IPS-11a (cell line): Measurements from ENCODE around the gene SHISAL2A.

ENCODE experiments used
- H3K4me3 ChIP-seq: one replicate; pipeline ENCODE4 v1.5.1; 2013; ENCODE audit warnings: low read depth, low read length, control low read depth

Gene SHISAL2A

GRCh38 chr1:52658795-52659194, 25.8 kb downstream of the SHISAL2A start:
- no peak overlapping the region for H3K4me3 ChIP-seq

- no peak overlapping the region for H3K4me3 ChIP-seq
Measured at GRCh38 chr1:52659356-52659755, 26.4 kb downstream of the SHISAL2A start.

- H3K4me3 ChIP-seq: no peak overlapping the region
Measured at GRCh38 chr1:52659851-52660596, 27.1 kb downstream of the SHISAL2A start.

- no peak overlapping the region for H3K4me3 ChIP-seq
Measured at GRCh38 chr1:52660807-52661206, 27.8 kb downstream of the SHISAL2A start.

GRCh38 chr1:52662645-52663313, 29.8 kb downstream of the SHISAL2A start:
- no peak overlapping the region for H3K4me3 ChIP-seq

- no peak overlapping the region for H3K4me3 ChIP-seq
Measured at GRCh38 chr1:52663716-52664115, 30.7 kb downstream of the SHISAL2A start.

GRCh38 chr1:52665006-52665941, 32.3 kb downstream of the SHISAL2A start:
- H3K4me3 ChIP-seq: no peak overlapping the region

GRCh38 chr1:52667290-52667689, 34.3 kb downstream of the SHISAL2A start:
- no peak overlapping the region for H3K4me3 ChIP-seq

- no peak overlapping the region for H3K4me3 ChIP-seq
Measured at GRCh38 chr1:52667984-52668383, 35.0 kb downstream of the SHISAL2A start.

- H3K4me3 ChIP-seq: no peak overlapping the region
Measured at GRCh38 chr1:52668711-52669110, 35.7 kb downstream of the SHISAL2A start.

GRCh38 chr1:52669696-52670095, 36.7 kb downstream of the SHISAL2A start:
- H3K4me3 ChIP-seq: no peak overlapping the region

- H3K4me3 ChIP-seq: no peak overlapping the region
Measured at GRCh38 chr1:52670604-52671003, 37.6 kb downstream of the SHISAL2A start.

GRCh38 chr1:52672946-52673345, 40.0 kb downstream of the SHISAL2A start:
- no peak overlapping the region for H3K4me3 ChIP-seq

GRCh38 chr1:52673513-52673912, 40.5 kb downstream of the SHISAL2A start:
- H3K4me3 ChIP-seq: no peak overlapping the region

GRCh38 chr1:52674497-52675384, 41.8 kb downstream of the SHISAL2A start:
- H3K4me3 ChIP-seq: no peak overlapping the region

- no peak overlapping the region for H3K4me3 ChIP-seq
Measured at GRCh38 chr1:52676249-52676903, 43.4 kb downstream of the SHISAL2A start.

- no peak overlapping the region for H3K4me3 ChIP-seq
Measured at GRCh38 chr1:52677076-52677806, 44.3 kb downstream of the SHISAL2A start.

GRCh38 chr1:52679048-52679447, 46.1 kb downstream of the SHISAL2A start:
- no peak overlapping the region for H3K4me3 ChIP-seq

- H3K4me3 ChIP-seq: no peak overlapping the region
Measured at GRCh38 chr1:52679498-52679897, 46.5 kb downstream of the SHISAL2A start.
